ENCODE measurements around the gene DDX46.
"Not testable (repeated sequence)": the region's sequence is repeated elsewhere in the genome, so short reads cannot be mapped to it uniquely, and the experiment has no call there.

The DDX46 gene

DNA sequence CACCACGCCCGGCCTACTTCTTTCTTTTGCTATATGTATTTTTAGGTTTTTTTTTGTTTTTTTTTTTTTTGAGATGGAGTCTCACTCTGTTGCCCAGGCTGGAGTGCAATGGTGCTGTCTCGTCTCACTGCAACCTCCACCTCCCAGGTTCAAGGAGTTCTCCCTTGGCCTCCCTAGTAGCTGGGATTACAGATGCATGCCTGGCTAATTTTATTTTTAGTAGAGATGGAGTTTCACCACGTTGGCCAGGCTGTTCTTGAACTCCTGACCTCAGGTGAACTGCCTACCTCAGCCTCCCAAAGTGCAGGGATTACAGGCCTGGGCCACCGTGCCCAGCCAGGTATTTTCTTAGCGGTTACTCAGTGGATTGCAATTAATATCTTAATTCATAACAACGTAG lies 63.3 kb downstream of the DDX46 start:
- DNase-seq (ENCODE audit: insufficient read length) (no peak), FAIRE-seq (no peak)
- no peak for TF ChIP-seq TAF1 (IDR thresholded peaks at IDR 0.05; ENCODE audit: borderline replicate concordance, low read depth, low read length)
- no peak for TF ChIP-seq POLR2AphosphoS5 (IDR thresholded peaks at IDR 0.05; ENCODE audit: low read depth, low read length)
- no peak for TF ChIP-seq POLR2A (IDR thresholded peaks at IDR 0.05; ENCODE audit: low read depth, low read length)

DNA sequence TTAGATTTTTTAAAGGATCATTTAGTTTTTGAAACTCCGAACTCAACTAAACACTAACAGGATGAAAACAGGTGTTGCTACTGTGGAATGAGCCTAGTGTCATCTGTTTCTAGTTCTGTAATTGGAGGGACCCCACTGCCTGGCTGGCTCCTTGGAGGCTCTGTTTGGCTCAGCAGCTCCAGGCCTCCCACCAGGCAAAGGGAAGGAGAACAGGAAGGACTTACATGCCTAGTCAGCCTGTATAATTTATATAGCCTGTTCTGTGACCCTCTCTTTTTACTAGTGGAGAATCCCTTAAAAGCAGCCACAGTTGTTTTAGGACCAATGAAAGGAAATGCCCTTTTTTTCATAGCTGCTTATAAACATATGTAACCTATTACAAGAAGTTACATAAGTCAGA lies 66.1 kb downstream of the DDX46 start:
- TF ChIP-seq POLR2AphosphoS5 (IDR thresholded peaks at IDR 0.05; ENCODE audit: low read depth, low read length) (no peak), POLR2A (IDR thresholded peaks at IDR 0.05; ENCODE audit: low read depth, low read length) (no peak), TAF1 (IDR thresholded peaks at IDR 0.05; ENCODE audit: borderline replicate concordance, low read depth, low read length) (no peak)
- no peak for FAIRE-seq
- no peak for DNase-seq (ENCODE audit: insufficient read length)

GRCh38 chr5:134825212-134825611 lies 66.6 kb downstream of the DDX46 start:
- DNase-seq (ENCODE audit: insufficient read length) (no peak), FAIRE-seq (no peak)
- no peak for TF ChIP-seq POLR2A (IDR thresholded peaks at IDR 0.05; ENCODE audit: low read depth, low read length)
- TF ChIP-seq POLR2AphosphoS5 (IDR thresholded peaks at IDR 0.05; ENCODE audit: low read depth, low read length): no peak
- TF ChIP-seq TAF1 (IDR thresholded peaks at IDR 0.05; ENCODE audit: borderline replicate concordance, low read depth, low read length): no peak

- TF ChIP-seq POLR2A (IDR thresholded peaks at IDR 0.05; ENCODE audit: low read depth, low read length): no peak
- TF ChIP-seq TAF1 (IDR thresholded peaks at IDR 0.05; ENCODE audit: borderline replicate concordance, low read depth, low read length): no peak
- TF ChIP-seq POLR2AphosphoS5 (IDR thresholded peaks at IDR 0.05; ENCODE audit: low read depth, low read length): no peak
- FAIRE-seq (no peak), DNase-seq (ENCODE audit: insufficient read length) (no peak)
These were observed 74.9 kb downstream of the DDX46 start for GRCh38 chr5:134833340-134834032.

GRCh38 chr5:134835623-134836022 lies 77.0 kb downstream of the DDX46 start:
- TF ChIP-seq POLR2A (IDR thresholded peaks at IDR 0.05; ENCODE audit: low read depth, low read length) (no peak), TAF1 (IDR thresholded peaks at IDR 0.05; ENCODE audit: borderline replicate concordance, low read depth, low read length) (no peak), POLR2AphosphoS5 (IDR thresholded peaks at IDR 0.05; ENCODE audit: low read depth, low read length) (no peak)
- FAIRE-seq: no peak
- no peak for DNase-seq (ENCODE audit: insufficient read length)

DNA sequence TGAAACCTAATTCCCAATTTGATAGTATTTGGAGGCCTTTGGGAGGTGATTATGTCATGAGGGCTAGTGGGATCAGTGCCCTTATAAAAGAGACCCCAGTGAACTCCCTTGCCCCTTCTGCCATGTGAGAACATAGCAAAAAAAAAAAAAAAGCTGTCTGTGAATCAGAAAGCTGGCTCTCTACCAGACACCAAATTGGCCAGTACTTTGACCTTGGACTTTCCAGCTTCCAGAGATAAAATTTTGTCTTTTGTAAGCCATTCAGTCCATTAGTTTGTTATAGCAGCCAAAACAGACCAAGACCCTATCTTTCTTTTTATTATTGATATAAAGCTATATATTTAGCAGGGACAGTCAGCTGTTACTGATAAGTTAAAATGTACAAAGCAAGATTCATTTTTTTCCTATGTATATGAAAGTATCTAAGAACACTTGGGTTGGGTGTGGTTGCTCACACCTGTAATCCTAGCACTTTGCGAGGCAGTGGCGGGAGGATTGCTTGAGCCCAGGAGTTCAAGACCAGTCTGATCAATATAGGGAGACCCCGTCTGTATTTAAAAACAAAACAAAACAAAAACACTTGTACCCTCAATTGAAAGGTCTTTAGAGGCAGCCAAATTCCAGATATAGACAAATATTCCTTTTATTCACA lies 79.1 kb downstream of the DDX46 start:
- TF ChIP-seq POLR2A (IDR thresholded peaks at IDR 0.05; ENCODE audit: low read depth, low read length) (no peak), TAF1 (IDR thresholded peaks at IDR 0.05; ENCODE audit: borderline replicate concordance, low read depth, low read length) (no peak), POLR2AphosphoS5 (IDR thresholded peaks at IDR 0.05; ENCODE audit: low read depth, low read length) (no peak)
- FAIRE-seq: no peak
- DNase-seq (ENCODE audit: insufficient read length): no peak

GRCh38 chr5:134838361-134838760 lies 79.8 kb downstream of the DDX46 start:
- DNase-seq (ENCODE audit: insufficient read length); FAIRE-seq: not testable (repeated sequence)

DNA sequence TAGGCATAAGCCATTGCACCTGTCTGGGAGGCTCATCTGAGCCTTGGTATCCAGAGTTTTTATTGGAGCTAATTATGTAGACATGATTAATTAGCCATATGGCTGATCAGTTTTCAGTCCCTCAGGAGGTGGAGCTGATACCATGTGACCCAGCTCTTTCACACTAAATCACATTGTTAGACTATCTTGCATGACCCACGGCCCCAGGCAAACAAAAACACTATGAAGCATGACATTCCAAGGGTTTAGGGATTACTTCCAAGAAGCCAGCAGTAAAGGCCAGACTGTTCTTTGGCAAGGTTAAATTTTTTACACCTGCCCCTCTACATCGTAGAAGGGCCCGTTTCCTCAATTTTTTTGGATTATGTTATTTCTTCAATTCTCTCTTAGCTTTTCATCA lies 82.2 kb downstream of the DDX46 start:
- DNase-seq (ENCODE audit: insufficient read length) (no peak), FAIRE-seq (no peak)
- TF ChIP-seq POLR2A (IDR thresholded peaks at IDR 0.05; ENCODE audit: low read depth, low read length) (no peak), POLR2AphosphoS5 (IDR thresholded peaks at IDR 0.05; ENCODE audit: low read depth, low read length) (no peak), TAF1 (IDR thresholded peaks at IDR 0.05; ENCODE audit: borderline replicate concordance, low read depth, low read length) (no peak)

- TF ChIP-seq POLR2AphosphoS5 (IDR thresholded peaks at IDR 0.05; ENCODE audit: low read depth, low read length) (no peak), POLR2A (IDR thresholded peaks at IDR 0.05; ENCODE audit: low read depth, low read length) (no peak), TAF1 (IDR thresholded peaks at IDR 0.05; ENCODE audit: borderline replicate concordance, low read depth, low read length) (no peak)
- no peak for FAIRE-seq
- no peak for DNase-seq (ENCODE audit: insufficient read length)
These were observed 85.7 kb downstream of the DDX46 start for GRCh38 chr5:134844252-134844651.

GRCh38 chr5:134845335-134845851 lies 86.8 kb downstream of the DDX46 start:
- DNase-seq (ENCODE audit: insufficient read length) (no peak), FAIRE-seq (no peak)
- TF ChIP-seq POLR2AphosphoS5 (IDR thresholded peaks at IDR 0.05; ENCODE audit: low read depth, low read length): no peak
- no peak for TF ChIP-seq TAF1 (IDR thresholded peaks at IDR 0.05; ENCODE audit: borderline replicate concordance, low read depth, low read length)
- TF ChIP-seq POLR2A (IDR thresholded peaks at IDR 0.05; ENCODE audit: low read depth, low read length): no peak

- TF ChIP-seq POLR2AphosphoS5 (IDR thresholded peaks at IDR 0.05; ENCODE audit: low read depth, low read length) (peak; percentile 94), TAF1 (IDR thresholded peaks at IDR 0.05; ENCODE audit: borderline replicate concordance, low read depth, low read length) (peak; percentile 79), POLR2A (IDR thresholded peaks at IDR 0.05; ENCODE audit: low read depth, low read length) (peak; percentile 98)
- DNase-seq (ENCODE audit: insufficient read length) (peak; percentile 82), FAIRE-seq (peak; percentile 97)
These were observed 87.5 kb downstream of the DDX46 start, which contains the start of gene C5orf24 for GRCh38 chr5:134845852-134846640. C5orf24 (plus strand) TSS chr5:134845968; CDS start chr5:134854901, 8,933 bp downstream.
